GM21515 (cell line): ENCODE data around the gene VIPR2.

Experiments
- ATAC-seq: cut with Tn5 transposase; IDR thresholded peaks from one replicate; pipeline ENCODE4 v1.9.1; 2021; ENCODE audit not compliant: unreplicated experiment

Gene VIPR2

GRCh38 chr7:159047536-159047935 is 97.1 kb downstream of the VIPR2 start:
- no peak for ATAC-seq

GRCh38 chr7:159046300-159046699 is 98.4 kb downstream of the VIPR2 start:
- ATAC-seq: no peak

GRCh38 chr7:159045839-159046238 is 98.8 kb downstream of the VIPR2 start:
- no peak for ATAC-seq

- no peak for ATAC-seq
Observed at GRCh38 chr7:159042581-159043101, 102.0 kb downstream of the VIPR2 start.

- ATAC-seq: no peak
Observed at GRCh38 chr7:159042103-159042502, 102.6 kb downstream of the VIPR2 start.

GRCh38 chr7:159040912-159041711 is 103.6 kb downstream of the VIPR2 start:
- no peak for ATAC-seq

GRCh38 chr7:159040146-159040545 is 104.5 kb downstream of the VIPR2 start:
- no peak for ATAC-seq

- no peak for ATAC-seq
Observed at GRCh38 chr7:159039716-159040115, 105.0 kb downstream of the VIPR2 start.

- ATAC-seq: no peak
Observed at GRCh38 chr7:159038066-159038465, 106.6 kb downstream of the VIPR2 start.

GRCh38 chr7:159036916-159037605 is 107.6 kb downstream of the VIPR2 start:
- no peak for ATAC-seq

GRCh38 chr7:159035571-159036073 is 109.0 kb downstream of the VIPR2 start:
- ATAC-seq: no peak

- no peak for ATAC-seq
Observed at GRCh38 chr7:159034988-159035387, 109.7 kb downstream of the VIPR2 start.

- no peak for ATAC-seq
Observed at GRCh38 chr7:159034394-159034793, 110.3 kb downstream of the VIPR2 start.

- no peak for ATAC-seq
Observed at GRCh38 chr7:159033956-159034355, 110.7 kb downstream of the VIPR2 start.

GRCh38 chr7:159033473-159033825 is 111.2 kb downstream of the VIPR2 start:
- ATAC-seq: no peak

- ATAC-seq: no peak
Observed at GRCh38 chr7:159032753-159033472, 111.8 kb downstream of the VIPR2 start.

- ATAC-seq: no peak
Observed at GRCh38 chr7:159032322-159032721, 112.3 kb downstream of the VIPR2 start.

- no peak for ATAC-seq
Observed at GRCh38 chr7:159031750-159032149, 112.9 kb downstream of the VIPR2 start.

- no peak for ATAC-seq
Observed at GRCh38 chr7:159031135-159031701, 113.4 kb downstream of the VIPR2 start.

- no peak for ATAC-seq
Observed at GRCh38 chr7:159030490-159031134, 114.1 kb downstream of the VIPR2 start.
